Peyer's patch (tissue), 4 donors: ENCODE measurements around the gene NLRC3. TPM values are rescaled to one million over a fixed set of nuclear protein-coding genes. Genes with fewer than 3 reads are reported as not detected.

ENCODE experiments used
- DNase-seq, 3 donors: peaks; one replicate each; pipeline ENCODE4 v3.0.0-alpha.2; 2017 to 2019
- H3K27ac ChIP-seq, 4 donors: fragments of 200-600 bp; sonication (generic); one replicate each; pipeline ENCODE4 v1.5.1; 2016 to 2019
- H3K27me3 ChIP-seq, 2 donors: fragments of 200-600 bp; sonication (generic); one replicate each; pipeline ENCODE4 v1.5.1; 2019
- H3K36me3 ChIP-seq, 3 donors: fragments of 200-600 bp; sonication (generic); one replicate each; pipeline ENCODE4 v1.5.1; 2016 to 2019
- H3K4me1 ChIP-seq, 4 donors: fragments of 200-600 bp; sonication (generic); one replicate each; pipeline ENCODE4 v1.5.1; 2016 to 2019
- H3K4me3 ChIP-seq, 4 donors: fragments of 200-600 bp; sonication (generic); 1 replicate in 3 of 4; 2 replicates in 1 of 4; pipeline ENCODE4 v1.5.1; 2016 to 2019; ENCODE audit warnings: mild to moderate bottlenecking in 1 of 4
- H3K9me3 ChIP-seq, 4 donors: fragments of 200-600 bp; sonication (generic); one replicate each; pipeline ENCODE4 v1.5.1; 2016 to 2019; ENCODE audit warnings: mild to moderate bottlenecking in 1 of 4
- POLR2A ChIP-seq, 2 donors: fragments of 450-650 bp; IDR thresholded peaks; one replicate each; pipeline ENCODE4 v1.5.1; 2017; ENCODE audit warnings: antibody characterized with exemption in 2 of 2, mild to moderate bottlenecking in 2 of 2, moderate library complexity in 2 of 2
- total RNA-seq, 4 donors: library from RNA; depleted of rRNA; stranded (reverse); fragments of >200 nt; gene quantifications; one replicate each; pipeline ENCODE4 v1.1.0, GENCODE V29; 2016
- TF ChIP-seq, protein P1 (sequence below), 6 experiments: fragments of 450-650 bp in 4 of 6; fragments of 200-600 bp in 2 of 6; sonication (generic) in 1 of 6; IDR thresholded peaks; one replicate each; pipeline ENCODE4 v1.5.1; 2017 to 2019; ENCODE audit warnings: antibody characterized with exemption in 6 of 6, mild to moderate bottlenecking in 3 of 6, moderate library complexity in 1 of 6

Gene NLRC3
- total RNA-seq, 4 donors from 2014 or later: 4.4 to 32.2 (median 7.3) TPM

DNA sequence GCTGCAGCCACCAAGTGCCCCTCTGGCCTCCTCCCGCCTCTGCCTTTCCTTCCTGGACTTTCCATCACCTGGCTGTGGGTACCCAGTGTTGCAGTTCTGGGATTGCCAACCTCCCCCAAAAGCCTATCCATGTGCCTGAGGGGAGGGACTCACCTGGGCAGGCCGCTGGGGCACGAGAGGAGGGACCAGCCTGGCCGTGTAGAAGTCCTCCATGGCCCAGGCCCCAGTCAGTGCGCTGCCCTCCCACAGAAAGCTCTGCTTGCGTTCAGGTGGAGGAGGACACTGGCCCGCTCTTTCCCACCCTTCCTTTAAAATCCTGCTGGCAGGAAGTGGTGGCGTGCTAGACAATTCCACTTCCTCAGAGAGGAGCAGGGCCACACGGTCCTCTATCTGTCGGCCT is 20.0 kb upstream of the NLRC3 start:
- Histone ChIP-seq H3K36me3 (peaks cover 0 to 22% (median 0%) of the 10 kb centered on the region in 3 donors), H3K4me1 (no peaks in the 10 kb centered on the region), H3K27ac (no peak overlapping the region), H3K9me3 (no peaks in the 10 kb centered on the region), H3K4me3 (no peak overlapping the region), H3K27me3 (no peaks in the 10 kb centered on the region)
- TF ChIP-seq, protein P1, sequence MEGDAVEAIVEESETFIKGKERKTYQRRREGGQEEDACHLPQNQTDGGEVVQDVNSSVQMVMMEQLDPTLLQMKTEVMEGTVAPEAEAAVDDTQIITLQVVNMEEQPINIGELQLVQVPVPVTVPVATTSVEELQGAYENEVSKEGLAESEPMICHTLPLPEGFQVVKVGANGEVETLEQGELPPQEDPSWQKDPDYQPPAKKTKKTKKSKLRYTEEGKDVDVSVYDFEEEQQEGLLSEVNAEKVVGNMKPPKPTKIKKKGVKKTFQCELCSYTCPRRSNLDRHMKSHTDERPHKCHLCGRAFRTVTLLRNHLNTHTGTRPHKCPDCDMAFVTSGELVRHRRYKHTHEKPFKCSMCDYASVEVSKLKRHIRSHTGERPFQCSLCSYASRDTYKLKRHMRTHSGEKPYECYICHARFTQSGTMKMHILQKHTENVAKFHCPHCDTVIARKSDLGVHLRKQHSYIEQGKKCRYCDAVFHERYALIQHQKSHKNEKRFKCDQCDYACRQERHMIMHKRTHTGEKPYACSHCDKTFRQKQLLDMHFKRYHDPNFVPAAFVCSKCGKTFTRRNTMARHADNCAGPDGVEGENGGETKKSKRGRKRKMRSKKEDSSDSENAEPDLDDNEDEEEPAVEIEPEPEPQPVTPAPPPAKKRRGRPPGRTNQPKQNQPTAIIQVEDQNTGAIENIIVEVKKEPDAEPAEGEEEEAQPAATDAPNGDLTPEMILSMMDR (IDR thresholded peaks at IDR 0.05): no peak
- TF ChIP-seq POLR2A (IDR thresholded peaks at IDR 0.05): no peak
- no peak for DNase-seq

GRCh38 chr16:3596101-3596861 is 19.1 kb upstream of the NLRC3 start:
- H3K27ac ChIP-seq: no peak overlapping the region
- H3K27me3 ChIP-seq: no peaks in the 10 kb centered on the region
- H3K9me3 ChIP-seq: no peaks in the 10 kb centered on the region
- H3K4me1 ChIP-seq: no peaks in the 10 kb centered on the region
- H3K4me3 ChIP-seq: no peak overlapping the region
- no peak for DNase-seq
- TF ChIP-seq POLR2A (IDR thresholded peaks at IDR 0.05): no peak
- TF ChIP-seq, protein P1 (IDR thresholded peaks at IDR 0.05): no peak
- H3K36me3 ChIP-seq: peaks cover 0 to 21% (median 0%) of the 10 kb centered on the region in 3 donors

GRCh38 chr16:3595521-3596021 is 18.4 kb upstream of the NLRC3 start:
- H3K36me3 ChIP-seq: peaks cover 0 to 18% (median 0%) of the 10 kb centered on the region in 3 donors
- TF ChIP-seq, protein P1 (IDR thresholded peaks at IDR 0.05): no peak
- no peak for TF ChIP-seq POLR2A (IDR thresholded peaks at IDR 0.05)
- H3K4me1 ChIP-seq: no peaks in the 10 kb centered on the region

DNA sequence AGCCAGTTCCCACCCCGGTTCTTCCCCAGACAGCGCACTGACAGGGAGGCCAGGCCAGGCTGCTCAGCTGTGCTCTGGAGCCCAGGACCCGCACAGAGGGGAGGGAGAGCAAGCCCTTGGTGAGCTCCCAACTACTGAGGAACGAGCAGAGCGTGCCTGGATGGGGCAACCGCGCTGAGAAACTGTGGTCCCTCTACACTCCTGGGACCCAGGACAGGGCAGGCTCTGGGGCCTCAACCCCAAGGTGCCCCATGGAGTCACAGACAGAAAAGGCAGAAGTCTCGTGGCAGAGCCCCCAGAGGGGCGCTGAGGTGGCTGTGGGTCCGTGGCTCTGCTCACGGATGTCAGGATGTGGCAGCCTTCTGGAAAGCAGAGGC is 17.9 kb upstream of the NLRC3 start:
- H3K4me3 ChIP-seq: no peak overlapping the region
- no peaks in the 10 kb centered on the region for H3K27me3 ChIP-seq
- no peaks in the 10 kb centered on the region for H3K9me3 ChIP-seq
- DNase-seq: no peak
- H3K27ac ChIP-seq: no peak overlapping the region
- no peaks in the 10 kb centered on the region for H3K4me1 ChIP-seq
- TF ChIP-seq, protein P1 (IDR thresholded peaks at IDR 0.05): no peak
- TF ChIP-seq POLR2A (IDR thresholded peaks at IDR 0.05): no peak
- H3K36me3 ChIP-seq: peaks cover 0 to 21% (median 0%) of the 10 kb centered on the region in 3 donors

More at GRCh38 chr16:3595521-3596021, 18.4 kb upstream of the NLRC3 start:
- Histone ChIP-seq H3K9me3 (no peaks in the 10 kb centered on the region), H3K27me3 (no peaks in the 10 kb centered on the region), H3K27ac (no peak overlapping the region), H3K4me3 (no peak overlapping the region)
- no peak for DNase-seq

DNA sequence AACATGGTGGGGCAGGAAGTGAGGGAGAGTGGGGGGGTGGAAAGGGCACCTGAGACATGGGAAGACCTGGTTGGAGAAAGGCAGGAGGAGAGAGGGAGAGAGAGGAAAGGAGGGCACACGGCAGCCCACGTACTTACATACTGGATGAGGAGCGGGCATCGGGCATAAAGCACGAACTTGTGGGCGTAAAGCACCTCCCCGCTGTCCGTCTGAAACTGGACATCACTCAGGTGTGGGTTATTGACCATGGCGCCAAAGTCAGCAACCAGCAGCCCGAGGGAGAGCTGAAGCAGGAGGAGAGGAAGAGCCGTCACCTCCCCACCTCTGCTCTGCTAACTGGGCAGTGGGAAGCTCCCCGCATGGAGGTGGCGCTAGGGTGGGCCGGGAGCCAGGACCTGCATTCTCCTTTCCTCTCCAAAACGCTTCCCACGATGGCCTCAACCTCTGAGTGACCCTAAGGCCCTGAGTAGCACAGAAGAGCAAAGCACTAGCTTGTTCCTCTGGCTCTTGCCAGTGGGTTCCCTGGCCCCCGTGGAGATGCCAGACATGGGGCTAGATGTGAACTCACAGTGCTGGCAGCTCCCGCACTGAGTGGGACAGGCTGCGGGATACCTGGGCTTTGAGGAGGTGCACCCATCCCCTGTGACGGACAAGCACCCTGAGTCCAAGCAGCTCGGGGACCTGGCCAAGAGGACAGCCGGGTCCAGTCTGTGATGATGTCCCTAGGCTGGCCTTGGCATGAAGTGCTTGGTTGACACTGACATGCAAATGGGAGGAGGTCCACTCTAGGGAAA is 17.3 kb upstream of the NLRC3 start:
- no peak for DNase-seq
- no peak overlapping the region for H3K4me3 ChIP-seq
- H3K9me3 ChIP-seq: no peaks in the 10 kb centered on the region
- no peaks in the 10 kb centered on the region for H3K4me1 ChIP-seq
- peaks cover 0 to 21% (median 0%) of the 10 kb centered on the region in 3 donors for H3K36me3 ChIP-seq
- H3K27ac ChIP-seq: no peak overlapping the region
- H3K27me3 ChIP-seq: no peaks in the 10 kb centered on the region
- TF ChIP-seq, protein P1 (IDR thresholded peaks at IDR 0.05): no peak
- TF ChIP-seq POLR2A (IDR thresholded peaks at IDR 0.05): no peak
